Uterus (tissue), 2 donors: ENCODE results near the gene AUH.

Source experiments
- POLR2A ChIP-seq, 2 donors: fragments of 450-650 bp; IDR thresholded peaks; one replicate each; pipeline ENCODE4 v1.6.1; 2016; ENCODE audit warnings: antibody characterized with exemption in 2 of 2, mild to moderate bottlenecking in 1 of 2, moderate library complexity in 1 of 2
- TF ChIP-seq, protein P1 (sequence below), 4 experiments: fragments of 200-600 bp in 2 of 4; fragments of 450-650 bp in 2 of 4; sonication (generic) in 2 of 4; IDR thresholded peaks; one replicate each; pipeline ENCODE4 v1.5.1; 2016 to 2019; ENCODE audit warnings: antibody characterized with exemption in 4 of 4, mild to moderate bottlenecking in 2 of 4, moderate library complexity in 1 of 4

DNA sequence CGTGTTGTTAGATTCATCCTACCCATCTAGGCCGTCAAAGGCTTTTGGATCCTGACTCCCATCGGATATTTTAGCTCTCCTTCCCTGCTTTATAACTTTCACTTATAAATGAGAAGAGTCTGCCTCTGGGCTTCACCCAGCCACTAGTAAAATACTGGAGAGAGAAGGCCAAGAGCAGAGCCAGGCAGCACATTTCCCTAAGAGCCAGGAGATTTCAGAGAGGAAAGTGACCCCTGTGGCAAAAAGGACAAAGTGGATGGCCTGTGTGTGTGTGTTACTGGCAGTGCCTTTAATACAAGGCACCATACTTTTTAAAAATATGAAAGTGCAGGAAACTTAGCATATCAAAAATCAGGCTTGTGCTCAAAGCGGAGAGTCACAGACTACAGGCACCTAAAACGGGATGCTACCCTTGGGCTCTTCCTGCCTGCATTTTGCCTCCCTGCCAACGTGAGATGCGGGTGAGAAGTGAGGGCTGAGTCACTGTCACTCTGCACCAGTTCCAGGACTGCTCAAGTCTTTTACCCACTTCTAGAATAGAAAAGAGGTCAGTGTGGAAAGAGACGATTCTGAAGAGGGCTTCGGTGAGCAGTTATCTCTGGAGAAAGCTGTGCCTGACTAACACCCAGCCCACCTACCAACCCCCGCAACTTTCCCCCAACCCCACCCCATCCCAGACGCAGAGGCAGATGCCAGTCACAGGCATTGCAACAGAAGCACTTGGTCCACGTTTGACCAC, 46.0 kb upstream of the AUH start:
- TF ChIP-seq POLR2A (IDR thresholded peaks at IDR 0.05) = no peak
- TF ChIP-seq, protein P1, sequence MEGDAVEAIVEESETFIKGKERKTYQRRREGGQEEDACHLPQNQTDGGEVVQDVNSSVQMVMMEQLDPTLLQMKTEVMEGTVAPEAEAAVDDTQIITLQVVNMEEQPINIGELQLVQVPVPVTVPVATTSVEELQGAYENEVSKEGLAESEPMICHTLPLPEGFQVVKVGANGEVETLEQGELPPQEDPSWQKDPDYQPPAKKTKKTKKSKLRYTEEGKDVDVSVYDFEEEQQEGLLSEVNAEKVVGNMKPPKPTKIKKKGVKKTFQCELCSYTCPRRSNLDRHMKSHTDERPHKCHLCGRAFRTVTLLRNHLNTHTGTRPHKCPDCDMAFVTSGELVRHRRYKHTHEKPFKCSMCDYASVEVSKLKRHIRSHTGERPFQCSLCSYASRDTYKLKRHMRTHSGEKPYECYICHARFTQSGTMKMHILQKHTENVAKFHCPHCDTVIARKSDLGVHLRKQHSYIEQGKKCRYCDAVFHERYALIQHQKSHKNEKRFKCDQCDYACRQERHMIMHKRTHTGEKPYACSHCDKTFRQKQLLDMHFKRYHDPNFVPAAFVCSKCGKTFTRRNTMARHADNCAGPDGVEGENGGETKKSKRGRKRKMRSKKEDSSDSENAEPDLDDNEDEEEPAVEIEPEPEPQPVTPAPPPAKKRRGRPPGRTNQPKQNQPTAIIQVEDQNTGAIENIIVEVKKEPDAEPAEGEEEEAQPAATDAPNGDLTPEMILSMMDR (IDR thresholded peaks at IDR 0.05) = no peak
